Measurements from ENCODE around the gene PEX6. TPM values are rescaled to one million over a fixed set of nuclear protein-coding genes. Genes with fewer than 3 reads are reported as not detected.
"Not testable (repeated sequence)": the region's sequence is repeated elsewhere in the genome, so short reads cannot be mapped to it uniquely, and the experiment has no call there.

The PEX6 gene
- total RNA-seq, 2 experiments from 2014 or later, result 18.7 to 21.3 TPM

DNA sequence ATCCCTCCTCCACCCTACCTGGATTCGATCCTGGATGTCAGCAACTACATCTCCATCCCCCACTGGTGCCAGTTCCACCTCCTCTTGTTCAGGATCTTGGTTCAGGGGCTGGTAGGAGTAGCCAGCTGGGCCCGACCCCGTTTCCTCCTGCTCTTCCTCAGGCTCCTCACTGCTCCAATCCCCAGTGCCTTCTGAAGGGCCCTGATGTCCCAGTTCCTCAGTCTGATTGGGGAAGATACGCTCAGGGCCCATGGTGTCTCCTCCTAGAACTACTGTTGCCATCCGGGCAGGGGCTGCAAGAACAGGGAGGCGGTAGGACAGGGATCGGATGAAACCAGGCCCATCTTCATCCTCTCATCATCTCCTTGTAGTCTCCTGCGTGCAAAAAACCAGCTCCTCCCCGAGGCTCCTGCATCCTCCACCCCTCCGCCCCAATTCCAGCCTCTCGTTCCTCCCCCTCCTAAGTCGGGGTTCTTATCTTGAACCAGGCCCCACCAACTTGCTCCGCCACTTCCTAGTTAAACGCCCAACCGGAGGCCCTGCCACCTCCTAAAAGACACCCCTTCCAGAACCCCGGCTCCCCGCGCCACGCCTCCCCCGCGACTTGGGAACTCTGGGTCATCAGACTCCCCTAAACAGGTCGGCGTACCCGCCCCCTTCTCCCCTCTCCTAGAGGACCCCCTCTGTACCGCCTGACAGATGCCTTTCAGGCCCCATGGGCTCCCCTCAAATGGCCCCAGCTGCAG is 34.3 kb upstream of the PEX6 start:
- Mint-ChIP-seq H3K9me3 (no peaks in the 10 kb centered on the region), H3K27me3 (no peaks in the 10 kb centered on the region), H3K4me3 (peak overlapping the region; percentile 95), H3K4me1 (peaks cover 48% of the 10 kb centered on the region), H3K27ac (peak overlapping the region; percentile 86), H3K36me3 (ENCODE audit: low read depth) (peaks cover 51% of the 10 kb centered on the region)
- no peak for DNase-seq
- ChIA-PET POLR2A (interaction anchor here (0.9 to 3.4 kb wide), 2 partner anchors 41 to 84 kb away, joined by 3 to 12 read pairs; partner anchors contain the start of genes CNPY3 and CUL7), CTCF (interaction anchor here (0.5 to 2.3 kb wide), 10 partner anchors 10 to 84 kb away, joined by 3 to 7 read pairs (median 4); partner anchors contain the start of genes CNPY3 and PPP2R5D)

DNA sequence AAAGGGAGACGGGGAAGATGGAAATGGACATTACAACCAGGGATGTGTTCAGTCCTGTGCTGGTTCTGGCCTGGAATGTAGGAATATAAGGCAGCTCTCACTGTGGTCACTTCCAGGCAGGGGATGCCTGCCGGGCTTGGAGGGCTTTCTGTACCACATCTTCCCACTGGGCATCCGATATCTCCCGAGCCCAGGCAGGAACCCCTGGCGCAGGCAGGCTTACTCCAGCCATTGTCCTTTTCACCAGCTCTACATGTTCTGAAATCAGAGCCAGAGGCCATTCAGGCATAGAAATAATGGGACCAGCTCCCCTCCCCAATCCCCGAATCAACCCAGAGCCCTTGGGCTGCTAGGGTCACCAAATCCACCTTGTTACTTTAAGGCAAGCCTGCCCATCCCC is 33.4 kb upstream of the PEX6 start:
- Mint-ChIP-seq H3K9me3 (no peaks in the 10 kb centered on the region), H3K36me3 (ENCODE audit: low read depth) (peaks cover 48% of the 10 kb centered on the region)
- CTCF ChIA-PET, result interaction anchor here (0.5 to 1.7 kb wide), 7 partner anchors 9 to 782 kb away, joined by 3 to 7 read pairs (median 3); no protein-coding TSS in a partner anchor

DNA sequence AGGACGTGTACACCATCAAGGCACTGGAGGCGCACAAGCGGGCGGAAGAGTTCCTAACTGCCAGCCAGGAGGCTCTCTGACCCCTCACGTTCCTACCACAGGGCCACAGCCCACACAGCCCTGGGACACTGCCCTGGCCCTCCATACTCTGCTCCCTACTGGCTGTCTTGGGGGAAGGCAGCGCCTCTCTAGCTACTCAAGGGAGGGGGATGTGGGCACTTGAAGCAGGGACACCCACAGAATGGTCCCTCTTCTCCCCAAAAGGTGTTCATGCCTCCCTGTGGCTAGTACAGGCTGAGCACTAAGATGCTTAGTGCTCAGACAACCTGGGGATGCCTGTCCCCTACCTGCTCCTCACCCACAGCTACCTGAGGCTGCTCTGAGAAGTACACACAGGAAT is 32.2 kb upstream of the PEX6 start:
- H3K36me3 Mint-ChIP-seq (ENCODE audit: low read depth), result peaks cover 50% of the 10 kb centered on the region
- no peak for DNase-seq
- no peak overlapping the region for H3K27ac Mint-ChIP-seq
- ChIA-PET CTCF (interaction anchor here (0.9 to 1.9 kb wide), 3 partner anchors 17 to 27 kb away, joined by 3 to 4 read pairs (median 3); partner anchors contain the start of gene PPP2R5D), POLR2A (no interaction called here)
- H3K4me1 Mint-ChIP-seq, result peaks cover 44% of the 10 kb centered on the region
- H3K27me3 Mint-ChIP-seq, result no peaks in the 10 kb centered on the region
- no peaks in the 10 kb centered on the region for H3K9me3 Mint-ChIP-seq
- H3K4me3 Mint-ChIP-seq, result no peak overlapping the region

More for the DNA sequence above, 33.4 kb upstream of the PEX6 start:
- peak overlapping the region; percentile 72 for H3K27ac Mint-ChIP-seq
- peak overlapping the region; percentile 95 for H3K4me3 Mint-ChIP-seq
- H3K27me3 Mint-ChIP-seq, result no peaks in the 10 kb centered on the region
- POLR2A ChIA-PET, result interaction anchor here (3.4 kb wide), 1 partner anchor 83 kb away, joined by 12 read pairs; the partner anchor contains the start of gene CNPY3
- H3K4me1 Mint-ChIP-seq, result peaks cover 48% of the 10 kb centered on the region
- no peak for DNase-seq

DNA sequence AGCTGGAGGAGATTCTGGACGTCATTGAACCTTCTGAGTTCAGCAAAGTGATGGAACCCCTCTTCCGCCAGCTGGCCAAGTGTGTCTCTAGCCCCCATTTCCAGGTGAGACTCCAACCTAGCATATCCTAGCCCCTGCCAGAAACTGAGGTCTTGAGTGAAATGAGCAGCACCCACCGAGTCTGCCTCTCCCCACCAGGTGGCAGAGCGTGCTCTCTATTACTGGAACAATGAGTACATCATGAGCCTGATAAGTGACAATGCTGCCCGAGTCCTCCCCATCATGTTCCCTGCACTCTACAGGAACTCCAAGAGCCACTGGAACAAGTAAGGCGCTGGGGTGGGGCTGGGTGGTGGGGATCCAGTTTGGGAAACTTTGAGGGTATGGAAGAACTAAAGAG is 30.1 kb upstream of the PEX6 start:
- H3K9me3 Mint-ChIP-seq, result no peaks in the 10 kb centered on the region
- no peaks in the 10 kb centered on the region for H3K27me3 Mint-ChIP-seq
- ChIA-PET POLR2A (no interaction called here), CTCF (interaction anchor here (1.1 to 1.4 kb wide), 2 partner anchors 12 to 220 kb away, joined by 4 read pairs; partner anchors contain the start of gene DNPH1)
- H3K4me1 Mint-ChIP-seq, result peaks cover 34% of the 10 kb centered on the region
- no peak overlapping the region for H3K27ac Mint-ChIP-seq
- DNase-seq, result peak; percentile 55
- peaks cover 49% of the 10 kb centered on the region for H3K36me3 Mint-ChIP-seq (ENCODE audit: low read depth)
- no peak overlapping the region for H3K4me3 Mint-ChIP-seq

DNA sequence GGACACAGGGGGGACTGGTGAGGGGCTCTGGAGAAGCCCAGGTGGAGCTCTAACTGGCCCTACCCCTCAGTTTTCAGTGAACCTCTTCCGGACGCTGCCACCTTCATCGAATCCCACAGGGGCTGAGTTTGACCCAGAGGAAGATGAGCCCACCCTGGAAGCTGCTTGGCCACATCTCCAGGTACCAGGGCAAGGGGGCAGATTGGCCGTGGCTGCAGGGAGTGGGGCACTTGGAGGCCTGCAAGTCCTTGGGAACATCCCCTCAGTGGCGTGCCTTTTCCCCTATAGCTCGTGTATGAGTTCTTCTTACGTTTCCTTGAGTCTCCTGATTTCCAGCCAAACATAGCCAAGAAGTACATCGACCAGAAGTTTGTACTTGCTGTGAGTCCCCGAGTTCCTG is 28.1 kb upstream of the PEX6 start:
- H3K9me3 Mint-ChIP-seq, result no peaks in the 10 kb centered on the region
- no peak for DNase-seq
- H3K4me1 Mint-ChIP-seq, result peaks cover 16% of the 10 kb centered on the region
- H3K27ac Mint-ChIP-seq, result no peak overlapping the region
- peaks cover 40% of the 10 kb centered on the region for H3K36me3 Mint-ChIP-seq (ENCODE audit: low read depth)
- CTCF ChIA-PET, result interaction anchor here (1.0 kb wide), 1 partner anchor 11 kb away, joined by 3 read pairs; no protein-coding TSS in a partner anchor
- POLR2A ChIA-PET, result no interaction called here
- no peaks in the 10 kb centered on the region for H3K27me3 Mint-ChIP-seq
- H3K4me3 Mint-ChIP-seq, result no peak overlapping the region

DNA sequence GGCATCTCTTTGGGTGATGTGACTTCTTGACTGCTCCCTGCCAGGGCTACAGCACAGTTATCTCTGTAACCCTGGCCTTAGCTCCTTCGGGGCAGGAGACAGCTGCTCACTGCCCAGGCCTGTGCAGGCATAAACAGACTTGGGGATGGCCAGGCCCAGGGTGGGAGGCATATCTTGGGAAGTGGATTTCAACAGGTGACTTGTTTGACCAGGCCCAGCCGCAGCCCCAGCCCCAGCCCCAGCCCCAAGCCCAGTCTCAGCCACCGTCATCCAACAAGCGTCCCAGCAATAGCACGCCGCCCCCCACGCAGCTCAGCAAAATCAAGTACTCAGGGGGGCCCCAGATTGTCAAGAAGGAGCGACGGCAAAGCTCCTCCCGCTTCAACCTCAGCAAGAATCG is 27.3 kb upstream of the PEX6 start:
- Mint-ChIP-seq H3K36me3 (ENCODE audit: low read depth) (peaks cover 35% of the 10 kb centered on the region), H3K27ac (no peak overlapping the region), H3K4me1 (peaks cover 7% of the 10 kb centered on the region), H3K4me3 (no peak overlapping the region), H3K27me3 (no peaks in the 10 kb centered on the region), H3K9me3 (no peaks in the 10 kb centered on the region)
- CTCF ChIA-PET, result interaction anchor here (1.0 kb wide), 1 partner anchor 10 kb away, joined by 3 read pairs; no protein-coding TSS in a partner anchor
- POLR2A ChIA-PET, result no interaction called here
- no peak for DNase-seq

DNA sequence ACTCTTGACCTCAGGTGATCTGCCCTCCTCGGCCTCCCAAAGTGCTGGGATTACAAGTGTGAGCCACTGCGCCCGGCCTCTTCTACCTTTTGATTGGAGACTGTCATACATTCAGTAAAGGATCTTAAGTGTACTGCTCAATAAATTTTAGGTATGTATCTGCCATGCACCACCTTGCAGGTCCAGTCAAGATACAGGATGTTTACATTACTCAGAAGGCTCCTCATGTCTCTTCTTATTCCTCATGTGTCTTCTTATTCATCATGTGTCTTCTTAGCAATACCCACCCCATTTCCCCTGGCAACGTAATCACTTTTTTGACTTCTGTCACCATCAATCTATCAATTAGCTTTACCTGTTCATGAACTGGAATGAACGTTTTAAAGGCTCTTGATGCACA is 26.9 kb upstream of the PEX6 start:
- Mint-ChIP-seq H3K27ac (no peak overlapping the region), H3K9me3 (no peaks in the 10 kb centered on the region), H3K36me3 (ENCODE audit: low read depth) (peaks cover 31% of the 10 kb centered on the region), H3K4me1 (peaks cover 7% of the 10 kb centered on the region), H3K27me3 (no peaks in the 10 kb centered on the region), H3K4me3 (no peak overlapping the region)
- no peak for DNase-seq
- ChIA-PET CTCF (interaction anchor here (0.8 kb wide), 1 partner anchor 9 kb away, joined by 4 read pairs; the partner anchor contains the start of gene KLHDC3), POLR2A (no interaction called here)

DNA sequence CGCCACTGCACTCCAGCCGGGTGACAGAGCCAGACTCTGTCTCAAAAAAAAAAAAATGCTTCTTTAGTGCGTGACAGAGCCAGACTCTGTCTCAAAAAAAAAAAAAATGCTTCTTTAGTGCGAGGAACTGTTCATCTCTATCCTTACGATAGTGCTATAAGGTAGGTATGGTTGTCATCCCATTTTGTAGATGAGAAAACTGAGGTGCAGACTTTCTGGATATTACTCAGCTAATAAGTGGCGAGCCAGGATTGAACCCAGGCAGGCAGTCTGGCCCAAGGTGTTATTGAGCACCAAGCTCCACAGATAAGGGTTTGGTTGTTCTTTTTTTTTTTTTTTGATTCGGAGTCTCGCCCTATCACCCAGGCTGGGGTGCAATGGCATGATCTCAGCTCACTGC is 22.9 kb upstream of the PEX6 start:
- POLR2A ChIA-PET, result no interaction called here
- Mint-ChIP-seq H3K36me3 (ENCODE audit: low read depth) (peaks cover 7% of the 10 kb centered on the region), H3K4me1 (peaks cover 3% of the 10 kb centered on the region), H3K4me3 (no peak overlapping the region), H3K9me3 (no peaks in the 10 kb centered on the region), H3K27me3 (no peaks in the 10 kb centered on the region), H3K27ac (no peak overlapping the region)
- CTCF ChIA-PET, result interaction anchor here (0.6 kb wide), 1 partner anchor 41 kb away, joined by 3 read pairs; no protein-coding TSS in a partner anchor
- DNase-seq, result no peak

DNA sequence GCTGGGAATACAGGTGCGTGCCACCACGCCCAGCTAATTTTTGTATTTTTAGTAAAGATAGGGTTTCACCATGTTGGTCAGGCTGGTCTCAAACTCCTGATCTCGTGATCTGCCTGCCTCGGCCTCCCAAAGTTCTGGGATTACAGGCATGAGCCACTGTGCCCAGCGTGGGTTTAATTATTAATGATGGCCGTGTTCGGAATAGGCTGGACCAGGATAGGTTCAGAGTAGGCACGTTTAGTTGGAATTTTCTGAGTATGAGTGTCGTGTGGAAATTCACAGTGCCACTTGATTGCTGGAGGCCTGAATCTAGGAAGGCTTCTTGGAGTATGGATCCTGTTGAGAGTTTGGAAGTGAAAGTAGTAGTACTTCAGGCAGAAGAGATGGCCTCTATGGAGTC is 19.2 kb upstream of the PEX6 start:
- H3K27me3 Mint-ChIP-seq; H3K9me3 Mint-ChIP-seq; H3K4me1 Mint-ChIP-seq; DNase-seq; H3K36me3 Mint-ChIP-seq (ENCODE audit: low read depth); H3K27ac Mint-ChIP-seq; POLR2A ChIA-PET; H3K4me3 Mint-ChIP-seq: not testable (repeated sequence)
- CTCF ChIA-PET, result interaction anchor here (0.9 to 1.3 kb wide), 3 partner anchors 15 to 145 kb away, joined by 3 to 4 read pairs (median 4); no protein-coding TSS in a partner anchor

DNA sequence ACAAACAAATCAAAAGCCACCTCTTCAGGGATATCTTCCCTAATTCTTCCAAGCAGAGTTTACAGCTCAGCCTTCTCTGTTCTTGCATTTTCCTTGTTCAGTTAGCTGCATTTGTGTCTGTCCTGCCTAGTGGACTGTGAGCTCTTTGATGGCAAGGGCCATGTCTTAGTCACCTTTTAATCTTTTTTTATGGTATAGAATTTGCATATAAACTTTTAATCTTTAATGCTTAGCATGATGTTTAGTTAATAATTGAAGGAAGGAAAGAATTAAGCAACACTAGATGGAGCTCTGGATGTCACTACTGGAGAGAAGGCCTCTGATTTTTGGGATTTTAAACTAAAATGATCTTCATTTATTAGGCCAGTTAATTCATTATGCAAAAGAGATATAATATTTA is 17.5 kb upstream of the PEX6 start:
- Mint-ChIP-seq H3K9me3 (no peaks in the 10 kb centered on the region), H3K27me3 (no peaks in the 10 kb centered on the region), H3K4me3 (no peak overlapping the region), H3K4me1 (peaks cover 5% of the 10 kb centered on the region), H3K36me3 (ENCODE audit: low read depth) (peaks cover 2% of the 10 kb centered on the region), H3K27ac (no peak overlapping the region)
- ChIA-PET POLR2A (no interaction called here), CTCF (interaction anchor here (0.9 to 1.8 kb wide), 6 partner anchors 10 to 24 kb away, joined by 3 to 7 read pairs (median 4); partner anchors contain the start of gene PPP2R5D)
- DNase-seq, result no peak

DNA sequence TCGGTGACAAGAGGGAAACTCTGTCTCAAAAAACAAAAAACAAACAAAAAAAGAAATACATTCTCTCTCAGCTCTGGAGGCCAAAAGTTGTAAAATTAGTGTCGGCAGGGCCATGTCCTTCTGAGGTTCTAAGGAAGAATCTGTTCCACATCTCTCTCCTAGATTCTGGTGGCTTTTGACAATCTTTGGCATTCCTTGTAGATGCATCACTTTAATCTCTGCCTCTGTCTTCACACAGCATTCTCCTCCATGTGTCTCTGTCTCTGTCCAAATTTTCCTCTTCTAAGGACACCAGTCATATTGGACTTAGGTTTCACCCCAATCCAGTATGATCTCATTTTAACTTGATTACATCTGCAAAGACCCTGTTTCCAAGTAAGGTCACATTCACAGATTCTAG is 14.5 kb upstream of the PEX6 start:
- H3K27ac Mint-ChIP-seq, result no peak overlapping the region
- peaks cover 17% of the 10 kb centered on the region for H3K36me3 Mint-ChIP-seq (ENCODE audit: low read depth)
- no peak for DNase-seq
- no peak overlapping the region for H3K4me3 Mint-ChIP-seq
- peaks cover 13% of the 10 kb centered on the region for H3K4me1 Mint-ChIP-seq
- POLR2A ChIA-PET, result no interaction called here
- no peaks in the 10 kb centered on the region for H3K9me3 Mint-ChIP-seq
- CTCF ChIA-PET, result no interaction called here
- no peaks in the 10 kb centered on the region for H3K27me3 Mint-ChIP-seq

DNA sequence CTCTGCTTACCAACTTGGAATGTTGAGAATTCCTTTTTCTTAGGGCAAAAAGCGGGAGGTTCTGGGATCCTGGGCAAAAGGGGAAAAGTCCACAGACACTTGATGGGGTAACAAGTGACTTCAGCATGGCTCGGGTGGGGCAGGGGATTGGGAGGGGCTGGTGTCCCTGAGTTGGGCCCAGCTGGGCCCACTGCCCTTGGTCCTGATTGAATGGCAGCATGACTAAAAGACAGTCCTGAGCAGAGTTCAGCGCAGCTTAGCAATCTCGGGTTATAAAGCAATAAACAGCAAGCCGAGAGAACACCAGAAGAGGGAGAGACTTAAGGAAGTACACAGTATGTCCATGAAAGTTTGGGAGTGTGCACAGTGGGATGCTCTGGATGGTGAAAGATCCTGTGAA is 10.9 kb upstream of the PEX6 start:
- H3K27ac Mint-ChIP-seq, result no peak overlapping the region
- no peaks in the 10 kb centered on the region for H3K27me3 Mint-ChIP-seq
- DNase-seq, result no peak
- H3K36me3 Mint-ChIP-seq (ENCODE audit: low read depth), result peaks cover 37% of the 10 kb centered on the region
- no peak overlapping the region for H3K4me3 Mint-ChIP-seq
- ChIA-PET POLR2A (interaction anchor here (0.5 kb wide), 1 partner anchor 15 kb away, joined by 4 read pairs; no protein-coding TSS in a partner anchor), CTCF (no interaction called here)
- H3K4me1 Mint-ChIP-seq, result peaks cover 43% of the 10 kb centered on the region
- no peaks in the 10 kb centered on the region for H3K9me3 Mint-ChIP-seq

DNA sequence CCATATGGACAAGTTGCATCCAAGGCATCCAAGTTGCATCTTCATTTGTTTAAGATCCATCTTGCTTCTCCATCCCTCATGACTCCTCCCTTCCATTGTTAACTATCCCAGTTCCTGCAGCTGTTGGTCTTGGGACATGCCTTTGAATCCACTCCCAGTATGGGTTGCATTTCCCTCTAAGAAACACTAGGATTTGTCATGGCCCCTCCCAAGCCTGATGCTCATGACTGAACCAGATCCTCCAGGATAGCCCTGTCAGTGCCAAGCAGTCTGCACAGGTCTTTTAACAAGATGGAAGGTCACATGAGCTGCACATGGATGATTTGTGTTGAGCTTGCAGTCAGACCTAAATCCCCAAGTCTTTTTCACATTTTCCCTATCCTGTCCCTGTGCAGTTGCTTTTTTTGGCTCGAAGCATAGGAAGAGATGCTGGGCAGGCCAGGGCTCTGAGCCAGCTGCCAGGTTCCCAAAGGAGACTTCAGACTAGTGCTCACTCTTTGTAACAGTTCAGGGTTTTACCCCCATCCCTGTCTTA is 9.6 kb upstream of the PEX6 start:
- no peaks in the 10 kb centered on the region for H3K9me3 Mint-ChIP-seq

More for the DNA sequence above, 9.6 kb upstream of the PEX6 start:
- H3K27ac Mint-ChIP-seq, result no peak overlapping the region
- no peak overlapping the region for H3K4me3 Mint-ChIP-seq
- H3K36me3 Mint-ChIP-seq (ENCODE audit: low read depth), result peaks cover 36% of the 10 kb centered on the region
- no peaks in the 10 kb centered on the region for H3K27me3 Mint-ChIP-seq
- POLR2A ChIA-PET, result interaction anchor here (0.6 kb wide), 1 partner anchor 8 kb away, joined by 3 read pairs; no protein-coding TSS in a partner anchor
- CTCF ChIA-PET, result interaction anchor here (0.5 to 1.7 kb wide), 7 partner anchors 16 to 207 kb away, joined by 3 to 6 read pairs (median 4); no protein-coding TSS in a partner anchor
- peaks cover 47% of the 10 kb centered on the region for H3K4me1 Mint-ChIP-seq
- no peak for DNase-seq
